Hematopoietic multipotent progenitor cell treated with erythropoietin and hydrocortisone succinate and interleukin-3 and kit ligand, for 4 days (in vitro differentiated cells): Measurements from ENCODE around the gene COG5.
A peak's percentile ranks its signal among the peaks of the same experiment; 100 is the strongest.

Experiments used
- DNase-seq: peaks from one replicate; pipeline ENCODE4 v3.0.0-alpha.2; 2015

COG5 gene

DNA sequence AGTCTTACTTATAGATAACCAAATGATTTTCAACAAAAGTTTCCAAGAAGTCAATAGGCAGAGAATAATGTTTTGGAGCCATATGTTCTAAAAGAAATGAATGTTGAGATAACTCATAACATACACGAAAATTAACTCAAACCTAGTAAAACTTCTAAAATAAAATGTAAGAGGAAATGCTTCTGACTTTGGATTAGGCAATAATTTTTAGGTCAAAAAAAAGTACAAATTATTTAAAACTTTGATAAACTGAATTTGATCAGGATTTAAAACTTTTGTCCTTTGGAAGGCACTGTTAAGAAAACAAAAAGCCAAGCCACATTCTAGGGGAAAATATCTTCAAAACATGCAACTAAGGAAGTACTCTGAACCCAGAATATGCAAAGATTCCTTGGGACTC, 242.1 kb downstream of the COG5 start:
- DNase-seq = no peak

DNA sequence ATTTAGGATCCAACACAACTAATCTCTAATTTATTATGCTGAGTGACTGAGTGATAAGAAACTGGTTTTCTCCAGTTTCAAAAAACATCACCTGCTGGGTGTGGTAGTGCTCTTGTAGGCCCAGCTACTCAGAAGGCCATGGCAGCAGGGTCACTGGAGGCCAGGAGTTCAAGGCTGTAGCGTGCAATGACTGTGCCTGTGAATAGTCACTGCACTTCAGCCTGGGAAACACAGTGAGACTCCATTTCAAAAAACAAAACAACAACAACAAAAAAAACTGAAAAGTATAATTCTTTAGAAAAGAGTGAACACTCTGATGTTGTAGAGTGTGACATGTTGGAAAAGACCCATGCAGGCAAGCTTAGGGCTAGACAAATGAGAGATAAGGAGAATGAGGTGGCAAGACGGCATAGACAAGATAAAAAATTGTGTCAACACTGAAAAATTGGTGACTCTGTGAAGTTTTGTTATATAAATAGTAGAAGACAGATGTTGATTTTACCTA, 243.9 kb downstream of the COG5 start:
- peak; percentile 27 for DNase-seq

GRCh38 chr7:107318523-107319160, 245.1 kb downstream of the COG5 start:
- peak; percentile 53 for DNase-seq

DNA sequence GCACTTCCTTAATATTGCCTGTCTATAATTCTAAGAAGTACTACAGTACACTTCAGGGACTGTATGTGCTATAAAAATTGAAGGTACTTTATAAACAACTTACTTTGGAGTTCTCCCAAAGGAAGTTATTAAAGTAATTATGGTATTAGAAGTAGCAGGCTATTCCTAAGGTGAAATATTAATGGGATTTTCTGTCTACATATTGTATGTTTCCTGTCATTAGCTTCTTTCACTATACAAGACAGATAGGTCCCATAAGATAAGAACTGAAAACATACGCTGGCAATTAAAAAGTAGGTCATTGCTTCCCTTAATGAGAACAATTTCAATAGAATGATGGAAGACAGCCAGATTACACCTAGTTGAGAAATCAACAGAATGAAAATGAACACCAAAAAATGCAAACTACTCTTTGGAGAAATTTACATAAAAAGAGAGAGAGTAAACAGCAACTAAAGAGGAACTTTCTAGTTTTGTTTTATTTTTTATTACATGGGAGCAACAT, 248.0 kb downstream of the COG5 start:
- DNase-seq = no peak

DNA sequence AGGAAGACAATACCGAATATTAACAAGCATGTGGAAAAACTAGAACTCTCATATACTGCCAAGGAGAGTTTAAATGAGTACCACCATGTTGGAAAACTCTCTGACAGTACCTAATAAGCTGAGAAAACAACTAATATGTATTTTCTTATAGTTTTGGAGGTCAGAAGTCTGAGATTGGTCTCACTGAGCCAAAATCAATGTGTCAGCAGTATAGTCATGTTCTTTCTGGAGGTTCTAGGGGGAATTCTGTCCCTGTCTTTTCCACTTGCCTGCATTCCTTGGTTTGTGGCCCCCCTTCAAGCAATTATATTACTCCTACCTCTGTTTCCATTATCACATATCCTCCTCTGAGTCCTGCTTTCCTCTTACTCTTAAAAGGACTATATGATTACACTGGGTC, 250.4 kb downstream of the COG5 start:
- no peak for DNase-seq

- no peak for DNase-seq
These were observed 251.3 kb downstream of the COG5 start for GRCh38 chr7:107312418-107312817.

DNA sequence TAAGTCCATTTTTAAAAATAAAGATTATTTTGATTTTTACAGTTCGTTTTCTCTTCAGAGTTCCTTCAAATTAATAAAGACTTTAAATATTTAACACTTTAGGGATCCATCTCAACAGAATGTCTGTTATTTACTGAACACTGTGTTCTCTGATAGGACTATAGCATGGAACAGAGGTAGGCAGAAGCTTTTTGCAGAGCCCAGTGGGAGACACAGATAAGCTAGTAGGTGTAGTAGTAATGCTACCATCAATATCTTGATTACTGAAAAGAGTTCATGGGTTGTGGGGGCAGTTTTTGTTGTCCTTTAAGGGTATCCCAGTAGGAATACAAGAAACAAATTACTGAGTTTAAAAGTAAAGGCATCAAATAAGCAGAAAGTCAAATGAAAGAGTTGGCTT, 254.4 kb downstream of the COG5 start:
- peak; percentile 35 for DNase-seq

DNA sequence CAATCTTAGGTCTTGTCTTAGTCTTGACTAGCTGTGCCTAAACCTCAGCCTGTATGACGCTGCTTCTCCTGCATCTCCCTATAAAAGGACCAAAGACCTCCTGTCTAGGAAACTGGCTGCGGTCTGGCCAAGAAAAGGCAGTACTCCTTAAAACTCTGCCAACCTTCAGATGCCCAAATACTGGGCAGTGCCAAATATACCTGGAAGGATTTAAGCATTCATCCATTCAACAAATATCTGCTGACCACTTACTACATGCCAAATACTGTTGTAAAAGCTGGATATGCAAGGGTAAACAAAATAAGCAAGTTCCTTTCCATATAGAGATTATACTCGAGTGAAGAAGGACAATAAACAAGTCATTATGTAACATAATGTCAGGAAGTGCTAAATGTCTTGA, 259.1 kb downstream of the COG5 start:
- no peak for DNase-seq

DNA sequence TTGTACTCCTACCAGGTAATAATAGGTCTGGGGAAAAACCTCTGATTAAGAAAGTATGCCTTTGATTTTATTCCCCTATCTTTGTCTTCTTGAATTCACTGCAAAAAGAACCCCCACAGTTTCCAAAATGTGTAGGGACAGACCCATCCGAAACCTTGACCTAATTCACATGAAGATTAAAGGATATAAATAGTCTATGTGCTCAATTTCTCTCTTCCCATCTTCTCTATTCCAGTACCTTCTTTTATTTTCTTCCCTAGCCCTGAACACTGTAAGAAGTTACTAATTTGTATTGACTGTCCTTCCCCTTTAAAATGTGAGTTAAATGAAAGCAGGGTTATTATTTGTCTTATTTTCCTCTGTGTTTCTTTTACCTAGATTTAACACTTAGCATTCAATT, 259.7 kb downstream of the COG5 start:
- no peak for DNase-seq

DNA sequence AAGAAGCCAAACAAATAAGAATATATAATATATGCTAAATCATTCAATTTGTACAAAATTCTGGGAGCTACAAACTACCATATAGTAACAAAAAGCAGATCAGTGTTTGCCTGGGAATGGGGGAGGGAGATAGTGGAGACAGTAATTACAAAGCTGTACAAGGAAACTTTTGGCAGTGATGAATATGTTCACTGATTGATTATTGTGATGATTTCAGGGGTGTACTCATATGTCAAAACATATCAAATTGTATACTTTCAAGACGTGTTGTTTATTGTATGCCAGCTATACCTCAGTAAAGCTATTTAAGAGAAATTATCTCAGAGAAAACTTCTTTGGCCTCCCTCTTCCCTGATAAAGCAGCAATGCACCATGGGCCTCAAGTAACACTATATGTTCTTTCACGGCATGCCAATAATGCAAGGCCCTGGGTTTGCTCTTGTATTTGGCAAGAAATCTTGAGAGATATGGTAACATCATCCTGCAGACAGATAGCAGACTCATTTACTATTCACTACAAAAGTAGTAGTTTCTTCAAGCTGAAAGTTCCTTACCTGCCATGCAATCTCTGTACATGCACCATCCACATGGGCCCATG, 261.4 kb downstream of the COG5 start:
- no peak for DNase-seq

GRCh38 chr7:107294182-107294581, 269.5 kb downstream of the COG5 start:
- no peak for DNase-seq

DNA sequence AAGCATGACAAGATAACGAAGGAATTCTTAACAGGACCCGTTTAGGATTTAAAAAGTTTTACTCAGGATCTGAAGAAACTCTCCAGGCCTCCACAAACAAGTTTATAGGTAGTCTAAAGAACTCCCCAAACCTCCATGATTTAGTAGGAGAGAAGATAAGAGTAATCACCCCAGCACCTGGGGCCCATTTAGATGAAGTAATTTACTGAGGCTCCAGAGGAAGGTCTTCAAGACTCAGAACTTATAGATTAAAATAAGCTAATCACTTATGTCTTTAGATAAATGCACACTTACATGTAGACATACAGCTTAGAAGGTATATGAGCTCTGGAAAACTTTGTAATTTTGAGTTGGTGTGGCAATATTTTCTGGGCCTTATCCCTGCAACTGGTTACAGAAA, 271.1 kb downstream of the COG5 start:
- DNase-seq = no peak

DNA sequence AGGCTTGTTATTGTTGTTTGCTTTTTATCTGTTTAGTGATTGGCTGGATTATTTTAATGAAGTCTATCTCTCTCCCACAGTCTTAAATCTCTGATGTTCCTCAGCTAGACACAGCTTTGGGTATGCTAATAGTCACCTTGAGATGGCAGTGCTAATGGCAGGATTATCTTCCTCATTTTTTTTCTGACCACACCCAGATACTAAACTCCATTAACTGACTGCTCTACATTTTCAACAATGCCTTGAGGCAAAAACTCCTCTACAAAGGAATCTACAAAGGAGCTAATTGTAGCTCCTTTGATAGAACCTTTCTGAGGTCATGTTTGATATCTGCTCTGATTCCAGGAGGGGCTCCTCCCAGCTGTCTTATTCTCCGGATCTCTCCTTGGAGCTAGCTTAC, 272.3 kb downstream of the COG5 start:
- DNase-seq = peak; percentile 19

DNA sequence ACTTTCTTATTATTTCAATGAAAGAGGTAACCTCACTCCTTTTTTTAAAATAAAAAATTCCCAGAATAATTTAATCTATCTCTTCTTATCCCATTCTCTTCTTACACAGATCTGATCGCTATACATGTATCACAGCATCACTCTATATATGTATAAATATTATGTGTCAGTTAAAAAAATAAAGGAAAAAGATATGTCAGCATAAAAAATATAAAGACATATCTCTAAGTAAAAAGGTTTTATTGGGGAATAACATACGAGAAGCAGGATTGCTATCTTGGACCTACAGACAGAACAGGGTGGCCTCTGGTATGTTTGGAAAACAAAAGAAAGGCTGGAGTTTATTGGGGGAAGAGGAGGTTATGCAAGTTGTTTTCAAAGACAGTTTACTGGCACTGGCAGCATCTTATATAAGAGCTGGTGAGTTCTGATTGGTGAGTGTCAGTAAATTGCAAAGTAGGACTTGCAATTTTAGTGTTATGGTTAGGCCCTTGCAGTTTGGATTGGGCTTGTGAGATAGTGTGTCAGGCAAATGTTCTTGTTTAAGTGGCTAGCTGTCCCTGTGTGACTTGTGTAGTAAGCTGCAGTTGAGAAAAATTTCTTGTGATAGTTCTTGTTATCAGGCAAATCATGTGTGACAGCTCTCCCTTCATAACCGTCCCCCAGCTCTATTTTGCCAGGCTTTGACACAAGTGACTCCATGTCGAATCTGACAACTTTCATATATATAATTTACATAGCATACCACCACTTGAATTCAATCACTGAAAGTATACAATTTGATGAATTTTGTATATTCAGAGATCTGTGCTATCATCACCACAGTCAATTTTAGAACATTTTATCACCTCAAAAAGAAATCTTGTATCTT, 276.7 kb downstream of the COG5 start:
- DNase-seq = no peak

DNA sequence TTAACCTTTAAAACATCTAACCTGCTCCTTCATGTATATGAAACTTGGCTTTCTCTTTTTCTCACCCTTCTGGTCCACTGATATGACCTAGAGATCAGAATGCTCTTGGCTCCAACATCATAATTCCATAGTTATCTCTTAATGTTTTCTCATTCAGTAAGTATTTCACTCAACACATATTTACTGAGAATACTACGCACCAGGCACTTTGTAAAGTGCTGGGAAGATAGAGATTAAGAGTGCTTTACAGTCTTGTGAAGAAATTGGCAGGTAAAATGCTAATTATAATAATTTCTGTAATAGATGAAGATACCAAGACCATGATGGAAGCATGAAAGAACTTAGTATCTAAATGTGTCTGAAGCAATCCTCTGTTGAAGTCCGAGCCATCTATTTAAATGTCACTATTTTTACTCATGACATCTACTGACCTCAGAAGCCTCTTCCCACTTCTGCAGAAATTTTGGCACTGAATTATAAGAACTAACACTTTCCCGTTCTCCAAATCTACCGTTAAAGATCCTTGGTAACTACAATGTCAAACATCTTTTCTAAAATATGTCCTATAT, 278.7 kb downstream of the COG5 start:
- no peak for DNase-seq

DNA sequence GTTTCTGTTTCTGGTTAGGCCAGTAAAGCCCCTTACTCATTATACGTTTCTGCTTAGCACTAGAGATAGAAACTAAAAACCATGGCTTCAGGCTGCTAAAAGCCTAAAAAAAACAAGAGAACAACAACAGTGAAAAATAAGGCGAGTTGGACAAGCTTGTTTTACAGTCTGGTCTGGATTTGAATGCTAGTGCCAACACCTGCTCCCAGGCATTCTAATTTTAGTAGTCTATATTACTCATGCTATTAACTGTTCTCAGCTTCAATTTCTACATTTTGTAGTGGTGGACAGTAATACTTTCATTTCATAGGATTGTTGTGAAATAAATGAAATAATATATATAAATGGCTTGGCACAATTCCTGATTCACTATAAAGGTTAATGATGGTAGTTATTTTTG, 286.4 kb downstream of the COG5 start:
- DNase-seq = no peak

- no peak for DNase-seq
These were observed 287.4 kb downstream of the COG5 start for GRCh38 chr7:107276220-107276827.

GRCh38 chr7:107274506-107274905, 289.2 kb downstream of the COG5 start:
- no peak for DNase-seq

DNA sequence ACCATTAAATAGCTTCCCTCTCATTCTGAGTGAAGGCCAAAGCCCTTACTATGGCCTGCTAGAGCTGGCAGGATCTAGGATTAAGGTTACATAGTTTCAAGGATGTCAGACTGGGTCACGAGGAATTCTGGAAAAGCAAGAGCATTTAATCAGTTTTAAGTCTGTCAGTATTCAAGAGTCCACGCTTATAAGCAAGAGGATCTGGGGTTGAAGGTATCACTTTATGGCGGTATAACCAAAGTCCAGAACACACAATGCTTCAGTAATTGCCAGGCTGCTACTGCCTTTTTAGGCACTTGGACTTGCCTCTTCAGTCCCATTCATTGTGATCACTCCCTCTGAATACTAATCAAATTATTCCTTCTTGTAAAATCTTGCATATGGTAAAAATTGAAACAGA, 293.9 kb downstream of the COG5 start:
- DNase-seq = no peak

DNA sequence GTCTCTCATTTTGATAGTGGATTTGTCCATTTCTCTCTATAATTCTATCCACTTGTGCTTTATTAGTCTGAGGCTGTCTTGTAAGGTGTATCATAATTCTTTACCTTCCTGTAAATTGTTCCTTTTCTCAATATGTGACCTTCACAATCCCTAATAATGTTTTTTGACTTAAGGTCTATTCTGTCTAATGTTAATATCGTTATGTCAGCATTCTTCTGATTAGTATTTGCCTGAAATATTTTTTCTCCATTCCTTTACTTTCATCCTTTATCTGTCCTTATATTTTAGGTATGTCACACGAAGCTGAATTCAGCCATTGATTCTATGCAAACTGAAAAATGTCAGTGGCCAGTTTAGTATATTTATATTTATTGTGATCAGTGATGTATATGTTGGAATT, 295.1 kb downstream of the COG5 start:
- DNase-seq = no peak

GRCh38 chr7:107267138-107267537, 296.6 kb downstream of the COG5 start:
- no peak for DNase-seq

- DNase-seq = no peak
These were observed 299.0 kb downstream of the COG5 start for GRCh38 chr7:107264723-107265122.

DNA sequence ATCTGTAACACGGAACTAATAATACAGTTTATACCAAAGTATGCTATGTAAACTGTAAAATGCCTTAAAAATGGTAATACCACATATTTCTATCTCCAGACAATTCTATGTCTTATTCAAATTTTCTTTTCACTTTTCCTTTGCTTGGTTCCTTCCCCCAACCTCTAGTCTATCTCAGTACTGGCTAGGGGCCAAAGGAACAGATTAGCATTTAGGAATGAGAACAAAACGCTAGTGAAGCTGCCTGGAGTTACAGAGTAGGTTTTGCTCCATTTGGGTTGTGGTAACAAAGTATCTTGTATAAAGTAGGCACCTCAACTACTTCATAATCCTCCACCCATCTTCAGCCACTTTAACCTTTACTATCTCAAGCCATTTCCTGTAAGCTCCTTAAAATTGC, 300.9 kb downstream of the COG5 start:
- DNase-seq = peak; percentile 7
